Measurements from ENCODE around the gene TNS4. TPM values are rescaled to one million over a fixed set of nuclear protein-coding genes. Genes with fewer than 3 reads are reported as not detected.

The TNS4 gene
- total and polyA plus RNA-seq, 7 donors, result 1.2 to 6.9 (median 1.8) TPM; not detected in 4

DNA sequence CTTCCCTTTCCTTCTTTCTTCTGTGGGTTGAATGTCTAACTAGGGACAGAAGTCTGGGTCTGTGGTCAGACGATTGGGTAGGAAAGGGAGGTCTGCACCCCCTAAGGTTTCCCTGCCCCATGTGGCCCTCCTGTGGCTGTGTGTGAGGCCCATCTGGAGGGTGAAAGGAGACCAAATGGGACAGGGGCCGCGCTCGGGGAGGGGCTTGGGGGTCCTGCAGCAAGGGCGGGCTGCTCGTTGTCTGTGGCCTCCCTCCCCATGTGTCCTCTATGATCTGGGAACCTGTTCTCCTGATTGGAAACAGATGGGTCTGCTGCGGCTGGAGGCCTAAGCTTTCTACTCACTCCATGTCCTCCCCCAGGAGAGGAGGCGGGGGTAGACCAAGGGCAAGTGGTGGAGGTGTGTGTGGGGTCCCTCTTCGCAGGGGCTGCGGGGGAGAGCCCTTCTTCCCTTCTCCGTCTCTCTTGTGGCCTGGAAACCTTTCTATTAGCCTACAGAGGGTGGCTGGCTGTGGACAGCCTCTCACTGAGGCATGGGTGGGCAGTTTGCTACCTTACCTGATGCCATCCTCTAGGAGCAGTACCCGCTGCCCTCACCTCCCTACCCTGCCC lies 39.6 kb downstream of the TNS4 start:
- Histone ChIP-seq H3K27me3 (no peaks in the 10 kb centered on the region), H3K4me1 (peaks cover 0 to 72% (median 70%) of the 10 kb centered on the region in 4 donors), H3K36me3 (peaks cover 0 to 13% (median 3%) of the 10 kb centered on the region in 4 donors), H3K9me3 (no peaks in the 10 kb centered on the region), H3K4me3 (no peak overlapping the region), H3K27ac (peak overlapping the region; percentile 59 to 94 (median 80))
- WGBS, 2 donors, result 68 to 76% methylated on average over 12 of the region's 12 CpGs
- TF ChIP-seq EP300 (IDR thresholded peaks at IDR 0.05) (no peak), POLR2AphosphoS5 (IDR thresholded peaks at IDR 0.05) (peak in 2 of 4 donors; percentile 3 to 7)
- peak; percentile 70 for DNase-seq
- intact Hi-C loops (cut with DNase I), result no loop called here

DNA sequence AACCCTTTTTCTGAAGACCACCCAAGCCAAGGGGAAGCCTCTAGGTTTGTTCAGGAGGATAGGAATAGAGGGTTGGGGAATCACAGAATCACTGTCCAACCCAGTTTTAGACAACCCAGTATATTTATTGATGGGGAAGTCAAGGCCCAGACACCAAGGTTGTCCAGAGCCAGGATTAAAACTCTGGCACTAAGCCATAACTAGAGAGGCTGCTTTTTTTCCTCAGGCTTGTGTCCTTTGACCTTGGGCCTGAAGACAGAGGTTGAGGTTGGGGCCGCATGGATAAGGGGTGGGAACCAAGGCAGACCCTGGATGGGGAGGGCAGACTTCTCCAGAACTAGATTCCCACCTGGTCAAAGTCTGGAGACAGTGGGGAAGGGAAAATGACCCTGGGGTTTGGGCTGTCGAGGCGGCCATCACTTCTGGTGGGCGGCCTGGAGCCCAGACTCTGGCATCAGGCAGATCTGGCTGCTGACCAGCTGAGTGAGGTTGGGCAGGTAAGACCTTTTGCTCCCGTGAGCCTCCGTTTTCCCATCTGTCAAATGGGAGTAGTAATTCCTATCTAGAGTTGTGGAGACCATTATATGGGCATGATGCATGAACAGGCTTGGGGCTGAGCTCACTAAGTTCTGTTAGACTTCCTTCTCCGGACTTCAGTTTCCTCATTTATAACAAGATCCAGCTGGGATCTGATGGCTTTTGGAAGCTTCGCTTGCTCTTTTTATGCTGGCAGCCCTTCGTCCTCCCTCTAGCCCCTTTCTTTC lies 40.3 kb downstream of the TNS4 start:
- no peaks in the 10 kb centered on the region for H3K27me3 ChIP-seq
- TF ChIP-seq POLR2AphosphoS5 (IDR thresholded peaks at IDR 0.05), result peak; percentile 6 to 63 (median 28)
- no peak for TF ChIP-seq POLR2A (IDR thresholded peaks at IDR 0.05)
- intact Hi-C loops (cut with DNase I), result no loop called here
- WGBS, 2 donors, result 54 to 81% methylated on average over 9 of the region's 9 CpGs
- DNase-seq, result peak; percentile 66
- peaks cover 0 to 79% (median 77%) of the 10 kb centered on the region in 4 donors for H3K4me1 ChIP-seq
- peak overlapping the region; percentile 59 to 94 (median 80) for H3K27ac ChIP-seq
- no peaks in the 10 kb centered on the region for H3K9me3 ChIP-seq
- H3K4me3 ChIP-seq, result no peak overlapping the region
- H3K36me3 ChIP-seq, result peaks cover 0 to 20% (median 4%) of the 10 kb centered on the region in 4 donors

DNA sequence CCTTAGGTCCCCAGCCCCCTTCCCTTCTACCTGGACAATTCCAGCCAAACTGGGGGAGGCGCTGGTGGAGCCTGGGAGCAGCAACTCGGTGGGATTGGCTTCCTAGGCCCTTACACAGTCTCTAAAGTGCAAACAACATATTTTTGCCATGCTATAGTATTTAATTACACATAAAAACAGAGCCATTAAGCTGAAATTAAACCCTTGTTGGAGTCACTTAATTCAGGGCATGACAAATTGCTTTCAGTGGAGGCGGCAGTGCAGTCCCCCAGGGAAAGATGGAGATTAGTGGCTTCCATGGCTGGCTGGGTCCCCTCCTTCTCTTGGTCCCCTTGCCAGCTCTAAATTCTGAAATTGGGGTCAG lies 40.8 kb downstream of the TNS4 start:
- Histone ChIP-seq H3K27ac (peak overlapping the region; percentile 59 to 94 (median 80)), H3K4me3 (no peak overlapping the region), H3K36me3 (peaks cover 0 to 26% (median 6%) of the 10 kb centered on the region in 4 donors), H3K9me3 (no peaks in the 10 kb centered on the region), H3K27me3 (no peaks in the 10 kb centered on the region), H3K4me1 (peaks cover 0 to 84% (median 82%) of the 10 kb centered on the region in 4 donors)
- intact Hi-C loops (cut with DNase I), result no loop called here
- DNase-seq, result no peak
- TF ChIP-seq POLR2A (IDR thresholded peaks at IDR 0.05) (no peak), CTCF (IDR thresholded peaks at IDR 0.05) (no peak), EP300 (IDR thresholded peaks at IDR 0.05) (no peak), POLR2AphosphoS5 (IDR thresholded peaks at IDR 0.05) (no peak)
- WGBS, 2 donors, result 62 to 70% methylated on average over 3 of the region's 3 CpGs

DNA sequence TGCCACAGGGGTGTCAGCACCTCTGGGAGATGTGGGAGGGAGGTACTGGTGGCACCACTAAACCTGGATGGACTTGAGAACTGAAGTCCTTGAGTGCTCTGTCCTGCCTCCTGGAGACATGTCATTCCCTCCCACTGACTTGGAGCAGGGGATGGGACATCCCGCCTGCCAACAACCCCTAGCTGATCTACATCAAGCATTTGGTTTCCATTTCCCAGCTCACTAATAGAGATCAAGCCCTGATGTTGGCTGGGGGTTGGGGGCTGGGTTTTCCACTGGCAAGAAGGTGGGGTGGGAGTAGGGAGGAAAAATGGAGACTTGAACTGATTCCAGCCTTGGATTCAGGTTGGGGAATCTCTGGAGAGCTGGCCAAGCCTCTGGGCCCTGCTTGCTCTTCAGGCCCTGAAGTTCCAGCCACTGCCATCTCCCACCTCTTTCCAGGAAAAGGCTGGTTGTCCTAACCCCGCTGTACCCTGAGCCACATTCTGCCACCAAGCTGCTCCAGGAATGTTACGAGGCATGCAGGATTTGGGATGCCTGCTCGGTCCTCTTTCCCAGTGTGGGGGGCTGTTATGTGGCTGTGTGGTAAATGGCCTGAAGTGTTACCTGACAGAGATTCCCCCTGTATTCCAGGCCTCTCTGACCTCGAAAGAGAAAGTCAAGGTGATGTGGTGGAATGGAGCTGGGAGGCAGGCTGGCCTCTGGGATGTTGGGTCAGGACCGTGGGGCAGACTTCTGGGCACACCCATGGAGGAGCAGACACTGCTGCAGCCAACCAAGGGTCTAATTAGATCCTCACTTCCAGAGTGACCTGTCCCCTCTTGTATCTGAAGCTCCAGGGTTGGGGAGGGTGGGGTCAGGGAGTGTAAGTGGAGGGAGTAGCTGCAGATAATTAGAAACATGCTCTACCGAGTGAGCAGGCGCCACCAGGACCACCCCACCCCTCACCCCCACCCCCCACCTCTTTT lies 41.5 kb downstream of the TNS4 start:
- peak overlapping the region; percentile 59 to 94 (median 80) for H3K27ac ChIP-seq
- no peak for TF ChIP-seq EP300 (IDR thresholded peaks at IDR 0.05)
- TF ChIP-seq POLR2AphosphoS5 (IDR thresholded peaks at IDR 0.05), result peak in 3 of 4 donors; percentile 13 to 59 (median 45)
- TF ChIP-seq POLR2A (IDR thresholded peaks at IDR 0.05), result no peak
- no peak for TF ChIP-seq CTCF (IDR thresholded peaks at IDR 0.05)
- intact Hi-C loops (cut with DNase I), result no loop called here
- H3K9me3 ChIP-seq, result no peaks in the 10 kb centered on the region
- no peak overlapping the region for H3K4me3 ChIP-seq
- peaks cover 0 to 33% (median 12%) of the 10 kb centered on the region in 4 donors for H3K36me3 ChIP-seq
- H3K27me3 ChIP-seq, result no peaks in the 10 kb centered on the region
- DNase-seq, result peak; percentile 71
- H3K4me1 ChIP-seq, result peaks cover 0 to 90% (median 83%) of the 10 kb centered on the region in 4 donors
- 60 to 73% methylated on average over 8 of the region's 8 CpGs for WGBS, 2 donors

- Histone ChIP-seq H3K4me1 (peaks cover 0 to 99% (median 89%) of the 10 kb centered on the region in 4 donors), H3K9me3 (no peaks in the 10 kb centered on the region), H3K4me3 (no peak overlapping the region), H3K36me3 (peaks cover 7 to 42% (median 21%) of the 10 kb centered on the region in 4 donors), H3K27ac (peak overlapping the region; percentile 77 to 96 (median 88)), H3K27me3 (no peaks in the 10 kb centered on the region)
- 91% methylated on average over 12 of the region's 12 CpGs for WGBS, 2 donors
- intact Hi-C loops (cut with DNase I), result no loop called here
- DNase-seq, result peak; percentile 61
- TF ChIP-seq CTCF (IDR thresholded peaks at IDR 0.05), result no peak
- peak in 1 of 4 donors; percentile 53 for TF ChIP-seq POLR2AphosphoS5 (IDR thresholded peaks at IDR 0.05)
These were observed 42.5 kb downstream of the TNS4 start for GRCh38 chr17:40458851-40459482.

All from sigmoid colon (tissue), 7 donors.